Nephron progenitor cell (in vitro differentiated cells): ENCODE results near the gene RPL21.
A peak's percentile ranks its signal among the peaks of the same experiment; 100 is the strongest.
"Not testable (repeated sequence)": the region's sequence is repeated elsewhere in the genome, so short reads cannot be mapped to it uniquely, and the experiment has no call there.

Experiments used
- DNase-seq: peaks from one replicate; pipeline ENCODE4 v3.0.0; 2021
- H3K27ac Mint-ChIP-seq: 2 replicates; pipeline ENCODE4 v1.8.0; 2021; ENCODE audit warnings: mild to moderate bottlenecking, moderate library complexity, mixed read lengths
- H3K27me3 Mint-ChIP-seq: 2 replicates; pipeline ENCODE4 v1.8.0; 2021; ENCODE audit warnings: mild to moderate bottlenecking, low read depth, mixed read lengths; ENCODE audit not compliant: poor library complexity
- H3K36me3 Mint-ChIP-seq: 2 replicates; pipeline ENCODE4 v1.8.0; 2021; ENCODE audit warnings: low read depth, mixed read lengths
- H3K4me1 Mint-ChIP-seq: 2 replicates; pipeline ENCODE4 v1.8.0; 2021; ENCODE audit warnings: mixed read lengths
- H3K4me3 Mint-ChIP-seq: 2 replicates; pipeline ENCODE4 v1.8.0; 2021; ENCODE audit warnings: mild to moderate bottlenecking, moderate library complexity, mixed read lengths
- H3K9me3 Mint-ChIP-seq: 2 replicates; pipeline ENCODE4 v1.8.0; 2021; ENCODE audit warnings: mild to moderate bottlenecking, moderate library complexity, mixed read lengths
- TF ChIP-seq, protein P1 (sequence below): fragments of 200-600 bp; sonication (generic); IDR thresholded peaks from 2 replicates; pipeline ENCODE4 v1.5.0; 2021; ENCODE audit warnings: antibody characterized with exemption

Gene RPL21

DNA sequence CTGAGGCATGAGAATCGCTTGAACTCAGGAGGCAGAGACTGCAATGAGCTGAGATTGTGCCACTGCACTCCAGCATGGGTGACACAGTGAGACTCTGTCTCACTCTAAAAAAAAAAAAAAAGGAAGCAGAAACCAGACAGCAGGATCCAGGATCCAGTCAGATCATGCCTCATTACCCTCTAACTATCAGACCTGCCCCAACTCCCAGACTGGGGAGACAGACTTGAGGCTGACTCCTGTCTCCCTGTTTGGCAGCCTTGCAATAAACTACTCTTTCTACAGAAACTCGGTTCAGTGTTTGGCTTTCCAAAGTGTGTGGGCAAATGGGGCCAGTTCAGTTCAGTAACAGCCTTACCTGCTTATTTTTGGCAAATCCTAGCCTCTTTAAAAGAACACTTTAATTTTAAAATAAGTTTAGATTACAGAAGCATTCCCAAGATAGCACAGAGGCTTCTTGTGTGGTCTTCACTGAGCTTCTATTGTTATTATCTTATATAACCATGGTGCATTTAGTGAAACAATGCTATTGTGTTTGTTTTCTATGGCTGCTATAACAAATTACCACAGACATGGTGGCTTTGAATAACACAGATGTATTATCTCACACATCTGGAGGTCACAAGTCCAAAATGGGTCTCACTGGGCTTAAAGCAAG is 37.8 kb downstream of the RPL21 start:
- no peaks in the 10 kb centered on the region for H3K36me3 Mint-ChIP-seq
- no peak for DNase-seq
- no peak overlapping the region for H3K4me3 Mint-ChIP-seq
- TF ChIP-seq, protein P1, sequence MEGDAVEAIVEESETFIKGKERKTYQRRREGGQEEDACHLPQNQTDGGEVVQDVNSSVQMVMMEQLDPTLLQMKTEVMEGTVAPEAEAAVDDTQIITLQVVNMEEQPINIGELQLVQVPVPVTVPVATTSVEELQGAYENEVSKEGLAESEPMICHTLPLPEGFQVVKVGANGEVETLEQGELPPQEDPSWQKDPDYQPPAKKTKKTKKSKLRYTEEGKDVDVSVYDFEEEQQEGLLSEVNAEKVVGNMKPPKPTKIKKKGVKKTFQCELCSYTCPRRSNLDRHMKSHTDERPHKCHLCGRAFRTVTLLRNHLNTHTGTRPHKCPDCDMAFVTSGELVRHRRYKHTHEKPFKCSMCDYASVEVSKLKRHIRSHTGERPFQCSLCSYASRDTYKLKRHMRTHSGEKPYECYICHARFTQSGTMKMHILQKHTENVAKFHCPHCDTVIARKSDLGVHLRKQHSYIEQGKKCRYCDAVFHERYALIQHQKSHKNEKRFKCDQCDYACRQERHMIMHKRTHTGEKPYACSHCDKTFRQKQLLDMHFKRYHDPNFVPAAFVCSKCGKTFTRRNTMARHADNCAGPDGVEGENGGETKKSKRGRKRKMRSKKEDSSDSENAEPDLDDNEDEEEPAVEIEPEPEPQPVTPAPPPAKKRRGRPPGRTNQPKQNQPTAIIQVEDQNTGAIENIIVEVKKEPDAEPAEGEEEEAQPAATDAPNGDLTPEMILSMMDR, result no peak
- H3K27ac Mint-ChIP-seq, result peak overlapping the region; percentile 61
- peaks cover 4% of the 10 kb centered on the region for H3K9me3 Mint-ChIP-seq
- H3K4me1 Mint-ChIP-seq, result peaks cover 30% of the 10 kb centered on the region
- H3K27me3 Mint-ChIP-seq, result peaks cover 6% of the 10 kb centered on the region

DNA sequence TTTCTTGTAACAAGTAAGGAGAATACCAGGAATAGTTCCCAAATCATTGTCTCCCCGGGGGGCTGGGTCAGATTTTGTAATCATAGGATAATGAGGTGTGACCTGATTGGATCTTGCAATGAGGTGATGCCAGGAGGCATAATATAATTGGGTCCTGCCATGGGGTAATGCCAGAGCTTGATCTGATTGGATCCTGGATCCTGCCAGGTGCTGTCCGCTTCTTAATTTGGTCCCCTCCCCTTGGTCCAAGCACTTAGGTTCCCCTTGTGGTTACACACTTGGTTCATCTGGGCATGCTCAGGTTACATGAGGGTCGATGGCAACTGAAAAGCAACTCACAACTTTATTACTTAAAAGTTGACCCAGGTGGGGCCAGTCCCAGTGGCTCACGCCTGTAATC is 39.4 kb downstream of the RPL21 start:
- Mint-ChIP-seq H3K27ac (no peak overlapping the region), H3K36me3 (no peaks in the 10 kb centered on the region), H3K4me3 (no peak overlapping the region), H3K9me3 (peaks cover 4% of the 10 kb centered on the region), H3K4me1 (peaks cover 25% of the 10 kb centered on the region), H3K27me3 (peaks cover 17% of the 10 kb centered on the region)
- TF ChIP-seq, protein P1, result no peak
- no peak for DNase-seq

DNA sequence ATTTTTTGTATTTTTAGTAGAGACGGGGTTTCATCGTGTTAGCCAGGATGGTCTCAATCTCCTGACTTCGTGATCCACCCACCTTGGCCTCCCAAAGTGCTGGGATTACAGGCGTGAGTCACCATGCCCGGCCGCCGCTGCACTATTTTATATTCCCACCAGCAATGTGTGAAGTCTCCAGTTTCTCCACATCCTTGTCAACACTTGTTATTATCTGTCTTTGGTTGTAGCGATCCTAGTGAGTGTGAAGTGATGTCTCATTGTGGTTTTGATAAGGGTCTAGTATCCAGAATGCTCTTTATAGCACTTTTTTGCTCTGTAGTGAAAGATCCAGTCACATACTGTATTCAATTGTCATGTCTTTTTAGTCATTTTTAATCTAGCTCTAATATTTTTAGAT is 40.6 kb downstream of the RPL21 start:
- H3K9me3 Mint-ChIP-seq, H3K4me3 Mint-ChIP-seq, DNase-seq, H3K27ac Mint-ChIP-seq, H3K36me3 Mint-ChIP-seq: not testable (repeated sequence)
- Mint-ChIP-seq H3K4me1 (peaks cover 24% of the 10 kb centered on the region), H3K27me3 (peaks cover 21% of the 10 kb centered on the region)

DNA sequence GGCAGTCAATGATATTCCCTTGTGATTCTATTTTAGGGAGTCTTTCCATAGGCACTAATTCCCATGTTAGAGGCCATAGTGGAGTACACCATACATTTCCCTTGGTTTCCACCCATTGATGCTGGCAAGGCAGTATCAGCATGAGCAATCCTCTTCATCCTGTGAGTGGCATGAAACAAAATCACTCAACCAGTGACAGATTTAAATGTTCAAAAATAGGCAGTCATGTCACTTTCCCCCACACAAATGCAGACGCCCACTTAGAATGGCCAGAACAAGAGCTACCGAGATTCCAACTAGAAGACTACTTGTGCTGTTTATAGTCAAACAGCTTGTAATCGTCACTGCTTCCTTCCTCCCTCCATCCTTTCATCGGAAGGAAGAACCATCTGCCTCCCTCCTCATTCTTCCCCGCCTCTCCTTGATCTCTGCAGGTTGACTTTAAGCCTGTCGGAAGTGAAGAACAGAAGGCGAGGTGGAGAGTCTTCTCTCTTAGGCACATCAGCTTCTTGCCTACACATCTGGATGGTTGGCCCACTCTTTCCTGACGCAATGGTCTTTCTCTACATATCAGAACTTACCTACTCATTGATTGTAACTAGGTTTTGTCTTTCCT is 41.8 kb downstream of the RPL21 start:
- TF ChIP-seq, protein P1, result no peak
- Mint-ChIP-seq H3K4me1 (peaks cover 23% of the 10 kb centered on the region), H3K36me3 (no peaks in the 10 kb centered on the region), H3K4me3 (no peak overlapping the region), H3K27ac (no peak overlapping the region), H3K27me3 (peaks cover 24% of the 10 kb centered on the region), H3K9me3 (peaks cover 4% of the 10 kb centered on the region)
- no peak for DNase-seq

GRCh38 chr13:27293873-27294515 is 42.6 kb downstream of the RPL21 start:
- Mint-ChIP-seq H3K4me3 (no peak overlapping the region), H3K36me3 (no peaks in the 10 kb centered on the region), H3K4me1 (peaks cover 17% of the 10 kb centered on the region), H3K27ac (no peak overlapping the region), H3K27me3 (peaks cover 28% of the 10 kb centered on the region), H3K9me3 (peaks cover 4% of the 10 kb centered on the region)
- DNase-seq, result no peak
- TF ChIP-seq, protein P1, result no peak

DNA sequence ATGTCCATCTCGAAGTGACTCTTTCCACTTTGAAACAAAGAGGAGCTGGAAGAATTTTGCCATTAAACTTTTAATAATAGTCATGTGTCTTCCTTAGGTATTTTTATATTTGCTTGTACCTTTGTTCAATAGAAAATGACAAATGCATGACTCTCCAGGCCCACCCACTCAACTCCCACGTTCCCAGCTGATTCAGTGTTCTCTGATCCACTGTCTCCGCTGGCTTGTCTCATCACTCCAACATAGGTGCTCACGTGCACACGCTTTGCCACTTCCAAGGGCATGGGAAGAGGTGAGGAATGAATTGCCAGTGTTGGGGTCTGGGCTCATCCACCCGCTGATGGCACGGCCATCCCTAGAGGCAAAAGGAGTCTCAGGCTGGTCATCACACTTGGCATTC is 43.7 kb downstream of the RPL21 start:
- H3K36me3 Mint-ChIP-seq, result no peaks in the 10 kb centered on the region
- peaks cover 32% of the 10 kb centered on the region for H3K27me3 Mint-ChIP-seq
- no peak overlapping the region for H3K27ac Mint-ChIP-seq
- H3K9me3 Mint-ChIP-seq, result peaks cover 4% of the 10 kb centered on the region
- no peak for DNase-seq
- TF ChIP-seq, protein P1, result no peak
- no peak overlapping the region for H3K4me3 Mint-ChIP-seq
- H3K4me1 Mint-ChIP-seq, result peaks cover 6% of the 10 kb centered on the region
